Omental fat pad (tissue), 4 donors: ENCODE results near the gene PEAK3. TPM values are rescaled to one million over a fixed set of nuclear protein-coding genes. Genes with fewer than 3 reads are reported as not detected.

ENCODE experiments used
- ATAC-seq: fragments of 150-250 bp; one replicate; pipeline ENCODE4 v1.9.1; 2016; ENCODE audit warnings: mild to moderate bottlenecking, moderate library complexity; ENCODE audit not compliant: low FRiP score
- DNase-seq: peaks from one replicate; pipeline ENCODE4 v3.0.0-alpha.2; 2019; ENCODE audit warnings: low spot score
- total RNA-seq, 4 donors: library from RNA; depleted of rRNA; stranded (reverse); fragments of >200 nt; gene quantifications; one replicate each; pipeline ENCODE4 v1.1.0, GENCODE V29; 2016
- TF ChIP-seq, protein P1 (sequence below), 3 donors: fragments of 450-650 bp; IDR thresholded peaks; one replicate each; pipeline ENCODE4 v1.5.1; 2016 to 2017; ENCODE audit warnings: antibody characterized with exemption in 3 of 3, mild to moderate bottlenecking in 3 of 3, moderate library complexity in 2 of 3

PEAK3 gene
- total RNA-seq, 4 donors from 2014 or later = 0.09 to 9.1 (median 1.3) TPM

DNA sequence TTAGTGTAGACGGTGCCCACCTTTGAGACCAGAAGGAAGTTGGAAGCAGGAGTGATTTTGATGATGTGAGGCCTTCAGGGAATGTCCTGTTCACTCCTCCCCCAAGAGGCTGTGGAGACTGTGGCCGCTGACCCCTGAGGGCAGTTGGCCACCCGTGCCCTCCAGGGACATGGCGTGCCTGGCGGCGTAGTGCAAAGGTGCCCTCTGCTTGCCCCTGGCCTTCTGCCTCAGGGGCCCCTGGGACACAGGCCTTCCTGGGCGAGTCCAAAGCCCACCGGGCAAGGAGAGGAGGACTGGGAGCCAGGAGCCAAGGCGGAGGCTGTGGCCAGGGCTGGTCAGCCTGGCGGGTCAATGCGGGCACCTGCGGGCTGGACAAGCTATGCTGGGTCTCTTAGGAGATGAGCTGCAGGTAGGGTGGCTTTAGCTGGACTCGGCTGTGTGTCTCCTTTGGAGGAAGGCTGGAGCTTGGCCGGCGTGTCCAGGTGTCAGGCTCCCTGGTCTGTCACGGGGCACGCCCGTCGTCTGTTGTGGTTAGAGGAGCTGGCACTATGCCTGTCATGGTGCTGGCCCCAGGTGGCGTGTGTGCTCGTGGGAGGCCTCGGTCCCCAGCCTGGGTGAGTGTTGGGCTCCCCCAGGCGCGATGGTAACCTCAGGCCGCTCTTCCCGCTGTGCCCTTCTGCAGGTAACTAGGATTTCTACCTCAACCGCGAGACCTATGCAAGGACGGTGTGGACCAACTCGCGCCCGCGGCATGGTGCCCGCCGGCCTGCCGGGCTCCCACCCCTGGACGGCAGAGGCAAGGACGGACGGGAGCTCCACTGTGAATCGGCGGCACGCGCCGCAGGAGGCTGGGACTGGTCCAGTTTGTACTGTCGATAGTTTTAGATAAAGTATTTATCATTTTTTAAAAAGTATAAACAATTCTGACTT is 52.6 kb downstream of the PEAK3 start:
- TF ChIP-seq, protein P1, sequence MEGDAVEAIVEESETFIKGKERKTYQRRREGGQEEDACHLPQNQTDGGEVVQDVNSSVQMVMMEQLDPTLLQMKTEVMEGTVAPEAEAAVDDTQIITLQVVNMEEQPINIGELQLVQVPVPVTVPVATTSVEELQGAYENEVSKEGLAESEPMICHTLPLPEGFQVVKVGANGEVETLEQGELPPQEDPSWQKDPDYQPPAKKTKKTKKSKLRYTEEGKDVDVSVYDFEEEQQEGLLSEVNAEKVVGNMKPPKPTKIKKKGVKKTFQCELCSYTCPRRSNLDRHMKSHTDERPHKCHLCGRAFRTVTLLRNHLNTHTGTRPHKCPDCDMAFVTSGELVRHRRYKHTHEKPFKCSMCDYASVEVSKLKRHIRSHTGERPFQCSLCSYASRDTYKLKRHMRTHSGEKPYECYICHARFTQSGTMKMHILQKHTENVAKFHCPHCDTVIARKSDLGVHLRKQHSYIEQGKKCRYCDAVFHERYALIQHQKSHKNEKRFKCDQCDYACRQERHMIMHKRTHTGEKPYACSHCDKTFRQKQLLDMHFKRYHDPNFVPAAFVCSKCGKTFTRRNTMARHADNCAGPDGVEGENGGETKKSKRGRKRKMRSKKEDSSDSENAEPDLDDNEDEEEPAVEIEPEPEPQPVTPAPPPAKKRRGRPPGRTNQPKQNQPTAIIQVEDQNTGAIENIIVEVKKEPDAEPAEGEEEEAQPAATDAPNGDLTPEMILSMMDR (IDR thresholded peaks at IDR 0.05) = no peak
- ATAC-seq (no peak), DNase-seq (no peak)

DNA sequence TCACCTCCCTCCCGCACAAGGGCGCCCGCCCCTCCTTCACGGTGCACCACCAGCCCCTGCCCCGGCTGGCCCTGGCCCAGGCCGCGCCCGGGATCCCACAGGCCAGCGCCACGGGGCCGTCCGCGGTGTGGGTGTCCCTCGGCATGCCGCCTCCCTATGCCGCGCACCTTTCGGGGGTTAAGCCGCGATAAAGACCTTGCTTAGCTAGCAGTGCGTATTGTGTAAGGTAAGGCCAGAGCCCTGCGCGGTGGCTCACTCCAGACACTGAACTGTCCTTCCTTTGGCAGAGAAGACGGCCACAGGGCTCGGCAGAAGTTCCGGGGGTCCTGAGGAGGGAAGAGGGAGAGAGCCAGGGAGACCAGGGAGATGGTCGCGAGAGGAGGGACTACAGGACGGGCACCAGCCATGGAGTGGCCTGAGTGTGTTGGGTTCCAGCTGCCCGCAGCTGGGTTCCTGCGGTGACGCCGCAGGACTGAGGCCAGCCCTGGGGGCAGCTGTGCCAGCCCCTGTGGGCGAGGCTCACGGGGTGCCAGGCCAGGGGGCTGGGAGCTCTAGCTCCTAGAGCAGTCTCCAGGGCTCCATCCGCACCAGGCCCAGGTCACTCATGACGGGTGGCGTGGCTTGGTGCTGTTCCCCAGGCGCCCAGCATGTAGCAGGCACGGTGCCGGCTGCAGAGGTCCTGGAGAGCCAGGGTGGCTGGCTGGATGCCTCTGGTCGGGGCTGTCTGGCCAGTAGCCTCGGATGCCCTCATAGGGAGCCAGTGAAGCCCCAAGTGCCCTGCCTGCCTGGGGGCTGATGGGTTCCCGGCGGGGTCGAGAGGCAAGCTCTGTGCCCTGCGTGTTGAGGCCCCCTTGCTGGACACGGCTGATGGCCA is 53.6 kb downstream of the PEAK3 start:
- no peak for ATAC-seq
- DNase-seq = no peak
- TF ChIP-seq, protein P1 (IDR thresholded peaks at IDR 0.05) = no peak

DNA sequence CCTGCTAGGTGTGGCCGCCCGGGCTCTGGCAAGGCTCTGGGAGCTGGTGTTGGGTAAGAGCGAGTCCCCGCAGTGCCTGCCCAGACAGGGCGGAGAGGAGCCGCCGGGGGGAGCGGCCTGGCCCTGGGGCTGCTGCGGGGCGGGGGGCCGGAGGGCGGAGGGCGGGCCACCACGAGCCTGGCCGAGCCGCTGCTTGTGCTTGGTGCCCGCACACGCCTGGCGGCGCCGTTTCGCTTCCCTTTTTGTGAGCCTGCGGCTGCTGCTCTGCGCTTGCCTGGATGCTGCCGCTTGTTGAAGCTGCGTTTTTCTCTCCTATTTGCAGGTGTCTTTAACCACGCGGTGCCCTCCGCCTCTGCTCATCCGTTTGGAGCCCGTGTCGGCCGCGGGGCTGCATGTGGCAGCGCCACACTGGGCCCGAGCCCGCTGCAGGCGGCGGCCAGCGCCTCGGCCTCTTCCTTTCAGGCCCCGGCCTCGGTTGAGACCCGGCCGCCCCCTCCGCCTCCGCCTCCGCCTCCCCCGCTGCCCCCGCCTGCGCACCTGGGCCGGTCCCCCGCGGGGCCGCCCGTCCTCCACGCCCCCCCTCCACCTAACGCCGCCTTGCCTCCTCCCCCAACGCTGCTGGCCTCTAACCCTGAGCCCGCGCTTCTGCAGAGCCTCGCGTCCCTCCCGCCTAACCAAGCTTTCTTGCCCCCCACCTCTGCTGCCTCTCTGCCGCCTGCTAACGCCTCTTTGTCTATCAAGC is 54.4 kb downstream of the PEAK3 start:
- no peak for ATAC-seq
- TF ChIP-seq, protein P1 (IDR thresholded peaks at IDR 0.05) = no peak
- DNase-seq = no peak

DNA sequence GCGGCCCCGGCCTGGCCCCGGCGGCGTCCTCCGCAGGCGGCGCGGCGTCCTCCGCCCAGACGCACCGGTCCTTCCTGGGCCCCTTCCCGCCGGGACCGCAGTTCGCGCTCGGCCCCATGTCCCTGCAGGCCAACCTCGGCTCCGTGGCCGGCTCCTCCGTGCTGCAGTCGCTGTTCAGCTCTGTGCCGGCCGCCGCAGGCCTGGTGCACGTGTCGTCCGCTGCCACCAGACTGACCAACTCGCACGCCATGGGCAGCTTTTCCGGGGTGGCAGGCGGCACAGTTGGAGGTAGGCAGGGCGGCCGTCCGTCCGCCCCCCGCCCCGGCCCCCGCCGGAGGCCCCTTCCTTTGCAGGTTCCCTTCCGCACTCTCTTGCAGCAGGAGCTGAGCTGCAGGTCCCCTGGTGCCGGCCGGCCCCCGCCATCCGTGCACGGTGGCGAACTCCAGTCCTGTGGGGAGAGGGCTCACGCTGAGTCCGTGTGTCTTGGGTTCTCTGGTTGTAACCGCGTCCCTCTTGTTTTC is 55.1 kb downstream of the PEAK3 start:
- no peak for ATAC-seq
- TF ChIP-seq, protein P1 (IDR thresholded peaks at IDR 0.05) = no peak
- no peak for DNase-seq

DNA sequence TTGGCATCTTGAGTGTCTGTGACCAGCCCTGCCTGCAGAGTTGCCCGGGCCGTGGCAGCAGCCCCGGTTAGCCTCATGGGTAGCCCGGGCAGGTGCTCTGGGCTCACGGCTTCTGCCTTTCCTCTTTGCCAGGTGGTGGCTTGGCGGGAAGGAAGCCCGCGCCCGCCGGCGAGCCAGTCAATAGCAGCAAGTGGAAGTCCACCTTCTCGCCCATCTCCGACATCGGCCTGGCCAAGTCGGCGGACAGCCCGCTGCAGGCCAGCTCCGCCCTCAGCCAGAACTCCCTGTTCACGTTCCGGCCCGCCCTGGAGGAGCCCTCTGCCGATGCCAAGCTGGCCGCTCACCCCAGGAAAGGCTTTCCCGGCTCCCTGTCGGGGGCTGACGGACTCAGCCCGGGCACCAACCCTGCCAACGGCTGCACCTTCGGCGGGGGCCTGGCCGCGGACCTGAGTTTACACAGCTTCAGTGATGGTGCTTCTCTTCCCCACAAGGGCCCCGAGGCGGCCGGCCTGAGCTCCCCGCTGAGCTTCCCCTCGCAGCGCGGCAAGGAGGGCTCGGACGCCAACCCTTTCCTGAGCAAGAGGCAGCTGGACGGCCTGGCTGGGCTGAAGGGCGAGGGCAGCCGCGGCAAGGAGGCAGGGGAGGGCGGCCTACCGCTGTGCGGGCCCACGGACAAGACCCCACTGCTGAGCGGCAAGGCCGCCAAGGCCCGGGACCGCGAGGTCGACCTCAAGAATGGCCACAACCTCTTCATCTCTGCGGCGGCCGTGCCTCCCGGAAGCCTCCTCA is 55.7 kb downstream of the PEAK3 start:
- ATAC-seq (no peak), DNase-seq (no peak)
- TF ChIP-seq, protein P1 (IDR thresholded peaks at IDR 0.05) = no peak
